Dermis blood vessel endothelial cell (primary cell): ENCODE measurements around the gene ADGRV1. TPM values are rescaled to one million over a fixed set of nuclear protein-coding genes. Genes with fewer than 3 reads are reported as not detected.
A peak's percentile ranks its signal among the peaks of the same experiment; 100 is the strongest.
"Not testable (repeated sequence)": the region's sequence is repeated elsewhere in the genome, so short reads cannot be mapped to it uniquely, and the experiment has no call there.

Experiments used
- DNase-seq: peaks from one replicate; pipeline ENCODE4 v3.0.0; 2010
- total RNA-seq: library from RNA; depleted of rRNA; stranded (reverse); fragments of >200 nt; gene quantifications from 2 replicates; pipeline ENCODE4 v1.2.3, GENCODE V29; 2014

Gene ADGRV1
- total RNA-seq, 1 donor from 2014 or later, result under 0.01 TPM

DNA sequence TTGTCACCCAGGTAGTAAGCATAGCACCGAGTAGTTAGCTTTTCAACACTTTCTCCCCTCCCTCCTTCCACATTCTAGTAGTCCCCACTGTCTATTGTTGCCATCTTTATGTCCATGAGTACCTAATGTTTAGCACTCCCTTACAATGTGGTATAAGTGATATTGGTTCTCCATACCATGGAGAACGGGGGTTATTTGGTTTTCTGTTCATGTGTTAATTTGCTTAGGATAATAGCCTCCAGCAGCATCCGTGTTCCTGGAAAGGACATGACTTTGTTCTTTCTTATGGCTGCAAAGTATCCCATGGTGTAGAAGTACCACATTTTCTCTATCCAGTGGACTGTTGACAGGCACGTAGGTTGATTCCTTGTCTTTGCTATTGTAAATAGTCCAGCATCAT lies 353.9 kb downstream of the ADGRV1 start:
- DNase-seq, result no peak

DNA sequence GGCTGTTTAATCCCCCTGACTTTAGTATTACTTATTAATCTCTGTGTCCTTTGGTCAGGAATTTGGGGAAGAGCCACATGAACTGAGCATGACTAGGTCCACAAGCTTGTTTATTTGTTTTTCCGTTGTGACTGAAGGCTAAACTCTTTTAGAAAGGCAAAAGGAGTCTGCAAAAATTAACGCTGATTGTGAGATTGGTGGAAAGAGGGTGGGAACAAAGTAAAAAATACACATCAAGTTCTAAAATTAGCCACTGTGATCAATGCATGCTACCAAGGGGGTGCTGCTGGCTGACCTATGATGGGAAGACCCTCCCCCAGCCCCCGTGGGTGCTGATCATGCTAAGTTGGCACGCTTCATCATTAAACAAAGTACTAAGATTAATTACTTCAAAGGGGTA lies 356.8 kb downstream of the ADGRV1 start:
- DNase-seq, result no peak

DNA sequence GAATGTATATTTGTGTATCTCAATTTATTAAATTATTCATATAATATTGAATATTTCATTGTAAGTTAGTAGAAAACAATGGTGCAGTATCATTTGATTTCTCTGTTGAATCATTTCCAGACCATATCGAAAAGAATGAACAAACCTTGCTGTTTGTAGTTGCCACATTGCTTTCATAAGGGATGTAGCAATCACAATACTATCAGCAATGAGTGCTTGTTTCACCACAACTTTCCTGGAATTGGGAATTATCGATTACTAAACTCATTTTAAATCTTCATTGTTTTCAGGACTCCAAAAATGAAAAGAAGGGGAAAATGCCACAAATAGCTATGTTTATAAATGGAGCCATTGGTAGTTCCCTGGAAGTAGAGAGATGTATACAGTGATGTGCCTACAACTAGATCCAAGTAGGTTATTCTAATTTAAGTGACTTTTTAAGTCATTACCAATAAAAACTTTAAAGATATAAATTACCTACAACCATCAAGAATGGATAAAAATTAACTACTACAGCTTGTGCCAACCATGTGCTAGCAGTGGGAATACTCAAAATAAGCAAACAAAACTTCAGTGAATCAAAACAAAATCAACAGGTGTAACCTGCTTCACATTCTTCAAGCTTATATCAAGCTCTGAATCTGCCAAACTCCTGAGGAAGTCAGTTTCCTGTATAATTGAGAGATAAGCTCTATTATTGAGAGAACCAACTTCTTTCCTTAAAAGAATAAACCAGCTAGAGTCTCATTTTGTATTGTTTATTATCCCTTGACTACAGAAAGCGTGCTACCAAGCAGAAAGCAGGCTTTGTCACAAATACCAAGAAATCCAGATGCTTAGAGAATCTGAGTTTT lies 358.6 kb downstream of the ADGRV1 start:
- peak; percentile 73 for DNase-seq

DNA sequence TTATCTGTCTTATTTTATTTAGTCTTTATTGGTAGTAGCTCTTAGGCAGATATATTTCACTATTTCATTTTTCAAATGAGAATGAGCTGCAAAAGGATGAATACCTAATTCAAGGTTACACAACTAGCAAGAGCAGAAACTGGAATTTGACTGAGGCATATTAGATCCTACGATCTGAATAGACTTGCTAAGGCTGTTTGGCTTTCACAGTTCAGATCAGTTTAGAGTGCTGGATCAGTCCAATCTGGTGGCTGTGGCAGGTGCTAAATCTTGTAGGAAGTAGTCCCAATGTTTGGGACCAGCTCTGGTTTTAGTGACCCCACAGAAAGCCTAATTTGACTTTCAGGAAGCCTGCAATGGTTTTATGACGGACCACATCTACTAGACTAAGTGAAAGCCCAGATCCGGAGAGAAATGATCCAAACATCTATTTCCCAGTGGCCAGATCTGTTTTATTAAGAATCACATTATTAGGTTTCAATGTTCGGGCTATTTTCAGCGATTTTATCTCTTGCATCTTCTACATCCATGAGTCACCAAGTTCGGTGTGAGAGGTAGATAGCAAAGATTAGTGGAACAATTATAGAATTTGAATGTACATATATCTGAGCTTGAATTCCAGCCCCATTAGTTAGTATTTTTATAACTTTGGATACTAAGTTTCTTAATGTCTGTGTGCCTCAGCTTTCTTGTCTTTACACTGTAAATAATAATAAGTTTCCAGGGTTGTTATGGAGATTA lies 359.5 kb downstream of the ADGRV1 start:
- no peak for DNase-seq

DNA sequence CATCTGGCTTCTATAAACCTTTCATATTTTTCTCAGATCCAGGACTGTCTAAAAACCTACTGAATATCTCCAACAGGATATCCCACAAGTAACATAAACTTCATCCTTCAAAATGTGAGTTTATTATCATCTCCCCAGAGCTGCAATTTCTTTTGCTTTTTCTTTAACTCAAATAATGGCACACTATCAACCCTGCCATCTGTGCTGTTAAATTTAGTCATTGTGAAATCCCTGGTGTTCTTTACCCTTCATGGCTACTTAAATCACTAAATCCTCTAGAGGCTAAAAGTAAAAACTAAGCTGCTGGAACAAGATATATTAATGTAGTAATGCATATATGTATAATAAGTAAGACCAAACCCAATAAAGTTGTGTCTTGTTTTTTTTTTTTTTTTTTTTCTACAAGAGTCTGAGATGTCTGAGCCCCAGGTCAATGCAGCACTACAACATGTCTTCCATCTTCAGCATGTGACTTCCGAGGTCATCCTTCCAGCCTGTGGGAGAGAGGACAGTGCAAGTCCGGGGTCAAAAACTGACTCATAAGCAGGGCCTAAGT lies 362.9 kb downstream of the ADGRV1 start:
- DNase-seq, result no peak

DNA sequence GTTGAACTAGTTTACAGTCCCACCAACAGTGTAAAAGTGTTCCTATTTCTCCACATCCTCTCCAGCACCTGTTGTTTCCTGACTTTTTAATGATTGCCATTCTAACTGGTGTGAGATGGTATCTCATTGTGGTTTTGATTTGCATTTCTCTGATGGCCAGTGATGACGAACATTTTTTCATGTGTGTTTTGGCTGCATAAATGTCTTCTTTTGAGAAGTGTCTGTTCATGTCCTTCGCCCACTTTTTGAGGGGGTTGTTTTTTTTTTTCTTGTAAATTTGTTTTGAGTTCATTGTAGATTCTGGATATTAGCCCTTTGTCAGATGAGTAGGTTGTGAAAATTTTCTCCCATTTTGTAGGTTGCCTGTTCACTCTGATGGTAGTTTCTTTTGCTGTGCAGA lies 365.6 kb downstream of the ADGRV1 start:
- DNase-seq, result not testable (repeated sequence)

DNA sequence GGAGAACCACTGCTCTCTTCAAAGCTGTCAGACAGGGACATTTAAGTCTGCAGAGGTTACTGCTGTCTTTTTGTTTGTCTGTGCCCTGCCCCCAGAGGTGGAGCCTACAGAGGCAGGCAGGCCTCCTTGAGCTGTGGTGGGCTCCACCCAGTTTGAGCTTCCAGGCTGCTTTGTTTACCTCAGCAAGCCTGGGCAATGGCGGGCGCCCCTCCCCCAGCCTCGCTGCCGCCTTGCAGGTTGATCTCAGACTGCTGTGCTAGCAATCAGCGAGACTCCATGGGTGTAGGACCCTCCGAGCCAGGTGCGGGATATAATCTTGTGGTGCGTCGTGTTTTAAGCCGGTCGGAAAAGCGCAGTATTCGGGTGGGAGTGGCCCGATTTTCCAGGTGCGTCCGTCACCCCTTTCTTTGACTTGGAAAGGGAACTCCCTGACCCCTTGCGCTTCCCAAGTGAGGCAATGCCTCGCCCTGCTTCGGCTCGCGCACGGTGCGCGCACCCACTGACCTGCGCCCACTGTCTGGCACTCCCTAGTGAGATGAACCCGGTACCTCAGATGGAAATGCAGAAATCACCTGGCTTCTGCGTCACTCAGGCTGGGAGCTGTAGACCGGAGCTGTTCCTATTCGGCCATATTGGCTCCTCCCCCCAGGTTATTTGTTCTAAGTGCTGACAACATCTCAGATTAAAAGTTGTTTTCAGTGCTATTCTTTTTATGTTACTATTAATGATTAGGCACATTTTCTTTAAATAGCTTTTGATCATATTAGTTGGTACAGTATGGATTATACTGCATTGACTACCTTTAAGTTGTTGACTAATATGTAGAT lies 370.6 kb downstream of the ADGRV1 start:
- not testable (repeated sequence) for DNase-seq

DNA sequence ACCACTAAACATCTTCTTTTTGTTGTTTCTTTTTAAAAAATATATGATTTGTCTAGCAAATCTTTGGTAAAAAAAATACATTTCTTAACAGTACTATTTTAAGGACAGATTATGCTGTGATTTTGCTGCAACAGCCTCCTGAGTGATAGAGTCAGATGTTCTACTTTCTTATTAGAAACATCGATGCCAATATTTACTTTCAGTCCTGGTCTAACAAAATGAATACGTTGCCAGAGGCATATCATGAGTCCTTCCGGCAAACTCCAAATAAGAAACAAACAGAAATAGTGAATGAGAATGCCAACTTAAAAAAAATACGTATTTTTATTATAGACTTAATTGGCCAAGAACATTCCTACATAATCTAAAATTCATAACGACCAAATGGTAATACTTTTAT lies 371.5 kb downstream of the ADGRV1 start:
- DNase-seq, result no peak

DNA sequence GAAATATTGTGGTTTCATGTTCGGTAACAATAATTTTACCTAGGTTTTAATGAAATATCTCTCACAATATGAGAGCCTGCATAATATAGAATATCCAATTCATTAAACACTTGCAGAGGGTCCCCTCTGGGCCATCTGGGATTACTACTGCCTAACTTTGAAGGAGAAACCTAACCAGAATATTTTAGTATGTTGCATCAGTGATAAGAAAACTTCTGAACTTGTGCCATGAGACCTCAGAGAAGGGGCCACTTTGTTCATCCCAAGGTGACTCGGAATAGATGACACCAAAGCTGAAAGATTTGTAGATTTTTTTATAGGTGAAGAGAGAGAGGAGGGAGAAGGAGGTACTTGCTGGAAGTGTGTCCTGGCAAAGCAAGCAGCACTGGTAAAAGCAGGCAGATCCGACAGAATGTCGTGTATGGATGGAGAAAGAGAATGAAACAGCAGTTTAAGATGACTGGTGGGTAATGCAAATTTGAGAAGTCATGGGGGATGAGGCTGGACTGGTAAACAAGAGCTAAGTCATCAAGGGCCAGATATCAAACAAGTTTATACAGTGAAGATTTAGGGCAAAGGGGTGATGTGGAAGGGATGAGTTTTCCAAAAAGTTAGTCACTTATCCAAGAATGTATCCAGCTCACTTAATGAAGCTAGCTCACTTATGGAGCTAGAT lies 372.3 kb downstream of the ADGRV1 start:
- no peak for DNase-seq

DNA sequence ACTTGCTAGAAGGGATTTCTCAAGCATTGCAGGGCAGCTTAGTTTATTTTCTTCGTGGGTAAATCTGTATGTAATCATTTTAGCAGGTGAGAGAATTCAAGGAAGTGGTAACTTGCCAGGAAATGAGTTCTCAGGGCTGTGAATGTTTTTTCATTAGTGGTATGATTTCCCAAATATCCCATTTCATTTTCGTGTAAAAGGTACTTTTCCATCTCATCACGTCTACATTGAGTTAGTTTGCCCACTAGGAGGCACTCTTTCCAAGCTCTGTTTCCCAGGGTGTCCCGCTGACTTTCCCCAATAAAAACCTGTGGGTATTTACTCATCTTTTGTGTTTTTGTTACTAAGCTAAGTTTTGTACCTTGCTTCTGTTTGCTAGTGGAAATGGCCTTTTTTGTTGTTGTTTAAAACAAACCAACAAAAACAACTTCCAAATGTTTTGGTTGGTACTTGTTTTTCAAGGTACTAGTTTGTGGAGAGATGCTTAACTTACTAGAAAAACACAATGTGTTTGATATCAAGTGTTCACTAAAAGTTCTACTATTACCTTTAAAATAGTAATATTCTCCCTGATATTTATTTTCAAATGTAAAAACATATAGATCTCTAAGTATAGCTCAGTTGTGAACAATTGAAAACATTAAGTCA lies 373.6 kb downstream of the ADGRV1 start:
- DNase-seq, result peak; percentile 91

DNA sequence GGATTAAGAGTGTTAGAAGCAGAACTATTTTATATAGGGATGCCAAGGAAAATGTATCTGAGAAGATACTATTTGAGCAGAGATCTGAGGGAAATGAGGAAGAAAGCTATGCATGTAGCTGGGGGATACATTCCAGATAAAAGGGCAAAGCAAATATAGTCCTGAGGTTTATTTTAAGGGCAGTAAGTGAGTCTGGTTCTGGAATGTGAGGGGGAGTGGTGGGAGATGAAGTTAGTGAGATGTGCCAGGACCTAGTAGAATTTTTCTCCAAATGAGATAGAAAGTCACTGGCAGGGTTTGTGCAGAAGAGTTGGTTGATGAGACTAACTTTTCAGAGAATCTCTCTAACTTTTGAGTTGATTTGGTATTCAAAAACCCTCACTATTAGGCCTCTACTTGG lies 374.7 kb downstream of the ADGRV1 start:
- DNase-seq, result no peak

DNA sequence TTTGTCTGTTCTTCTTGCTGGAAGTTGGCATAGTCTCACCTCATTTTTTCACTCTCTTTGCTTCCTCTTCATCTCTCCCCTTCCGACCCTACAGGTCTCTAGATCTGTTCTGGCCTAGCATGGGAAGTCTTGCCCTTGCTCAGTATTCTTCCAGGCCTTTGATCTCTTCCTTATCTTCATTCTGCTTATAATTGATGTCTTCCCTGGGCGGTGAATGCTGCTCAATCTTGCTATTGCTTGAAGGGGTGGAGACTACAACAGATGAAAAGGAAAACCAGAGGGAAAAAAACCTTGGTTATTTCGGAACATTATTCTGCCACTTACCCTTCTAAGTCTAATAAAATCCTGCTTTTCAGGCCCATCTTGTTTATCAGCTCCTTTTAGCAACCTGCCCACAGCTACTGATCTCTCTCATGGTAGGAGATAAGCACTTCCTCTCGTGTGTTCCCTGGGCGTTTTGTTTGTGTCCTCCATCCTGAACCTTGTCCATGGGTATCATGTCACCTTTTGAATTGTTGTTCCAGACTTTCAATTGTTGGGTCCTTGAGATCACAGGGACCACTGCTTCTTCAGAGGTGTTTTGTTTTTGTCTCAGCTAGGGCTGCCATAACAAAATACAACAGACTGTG lies 375.6 kb downstream of the ADGRV1 start:
- DNase-seq, result no peak

DNA sequence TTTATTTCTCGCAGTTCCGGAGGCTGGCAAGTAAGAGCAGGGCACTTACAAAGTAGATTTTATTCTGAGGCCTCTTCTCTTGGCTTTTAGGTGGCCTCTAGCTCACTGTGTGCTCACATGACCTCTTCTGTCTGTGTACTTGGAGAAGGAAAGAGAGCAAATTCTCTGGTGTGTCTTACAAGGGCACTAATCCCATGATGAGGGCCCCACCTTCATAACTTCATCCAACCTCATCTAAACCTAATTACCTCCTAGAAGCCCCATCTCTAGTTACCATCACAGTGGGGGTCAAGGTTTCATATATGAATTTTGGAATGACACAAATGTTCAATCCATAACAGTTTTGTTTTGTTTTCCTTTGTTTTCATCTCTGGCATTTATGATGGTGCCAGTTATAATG lies 376.1 kb downstream of the ADGRV1 start:
- DNase-seq, result no peak

DNA sequence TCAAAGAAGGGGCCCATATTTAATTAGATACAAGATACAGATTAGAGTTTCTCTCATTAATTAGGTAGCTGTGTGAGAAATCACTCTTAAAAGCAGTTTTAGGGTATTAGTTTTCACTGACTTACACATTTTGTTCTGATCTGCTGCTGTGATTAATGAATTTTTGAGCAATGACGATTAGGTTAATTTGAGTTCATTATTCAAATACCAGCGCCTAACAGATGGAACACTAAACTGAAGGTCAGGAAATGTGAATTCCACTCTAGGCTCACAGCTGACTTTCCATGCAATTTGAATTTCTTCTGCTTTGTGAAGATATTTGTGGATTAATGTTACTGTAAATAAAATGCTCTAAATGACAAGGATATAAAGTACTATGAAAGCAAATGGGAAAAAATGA lies 380.6 kb downstream of the ADGRV1 start:
- DNase-seq, result peak; percentile 54

DNA sequence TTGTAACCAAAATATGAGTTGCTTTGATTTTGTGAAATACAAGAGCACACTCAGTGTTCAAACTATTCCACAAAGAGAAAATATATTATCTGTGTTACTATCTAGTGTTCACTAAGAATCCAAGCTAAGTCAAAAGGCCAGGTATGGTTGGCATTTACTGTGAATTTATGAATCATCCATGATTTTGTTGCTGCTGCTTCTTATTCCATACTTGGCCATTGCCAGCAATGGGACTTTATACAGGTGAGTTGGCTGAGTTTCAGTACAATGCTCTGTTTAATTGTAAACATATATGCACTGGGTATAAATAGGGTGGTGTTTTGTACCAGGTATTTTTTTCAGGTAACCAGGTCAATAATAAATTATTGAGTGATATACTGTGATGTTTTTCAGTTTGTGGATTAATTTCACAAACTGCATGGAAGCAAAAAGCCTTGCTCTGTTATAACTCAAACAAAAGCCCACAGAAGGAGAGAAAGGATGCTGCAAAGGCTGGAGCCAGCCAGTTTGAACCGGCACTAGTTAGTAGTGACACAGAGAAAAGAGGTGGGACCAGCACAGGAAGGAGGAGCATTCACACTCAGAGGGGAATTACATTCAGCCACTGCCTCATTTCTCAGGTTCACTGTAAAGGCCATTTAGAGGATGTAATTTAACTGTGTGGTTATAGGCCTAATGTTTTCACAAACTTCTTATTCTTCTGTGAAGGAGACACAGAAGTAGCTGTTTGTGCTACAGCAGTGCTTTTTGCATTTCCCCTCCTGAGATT lies 381.8 kb downstream of the ADGRV1 start:
- DNase-seq, result peak; percentile 32

DNA sequence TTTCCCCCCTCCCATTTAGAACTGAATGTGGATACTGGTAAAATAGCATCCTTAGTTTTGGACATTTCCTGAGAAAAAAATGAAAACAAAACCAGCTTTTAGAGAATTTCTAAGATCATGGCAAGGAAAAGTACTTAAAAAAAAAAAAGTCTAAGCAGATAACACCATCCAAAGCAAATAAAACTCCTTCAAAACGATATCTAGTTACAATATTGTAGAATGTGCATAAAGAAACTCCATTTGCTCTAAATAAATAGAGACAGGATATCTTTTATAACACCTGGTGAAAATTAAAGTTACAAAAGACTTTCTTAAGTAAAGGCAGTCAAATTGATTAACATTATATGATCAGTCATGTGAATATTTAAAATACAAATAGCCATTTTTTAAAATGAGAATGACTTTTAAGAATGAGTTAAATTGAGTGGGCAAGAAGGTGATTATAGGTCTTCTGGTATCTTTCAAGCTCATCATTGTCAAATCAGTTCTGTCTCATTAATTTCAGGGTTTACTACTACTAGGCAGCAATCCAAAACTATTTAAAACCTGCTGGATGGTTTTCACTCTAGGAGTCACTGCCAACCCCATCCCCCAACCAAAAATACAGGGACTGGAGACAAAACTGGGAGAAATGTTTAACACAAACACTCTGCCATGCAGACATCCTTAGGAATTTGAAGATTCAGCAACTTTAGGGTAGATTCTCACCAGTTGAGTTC lies 382.6 kb downstream of the ADGRV1 start:
- DNase-seq, result no peak

DNA sequence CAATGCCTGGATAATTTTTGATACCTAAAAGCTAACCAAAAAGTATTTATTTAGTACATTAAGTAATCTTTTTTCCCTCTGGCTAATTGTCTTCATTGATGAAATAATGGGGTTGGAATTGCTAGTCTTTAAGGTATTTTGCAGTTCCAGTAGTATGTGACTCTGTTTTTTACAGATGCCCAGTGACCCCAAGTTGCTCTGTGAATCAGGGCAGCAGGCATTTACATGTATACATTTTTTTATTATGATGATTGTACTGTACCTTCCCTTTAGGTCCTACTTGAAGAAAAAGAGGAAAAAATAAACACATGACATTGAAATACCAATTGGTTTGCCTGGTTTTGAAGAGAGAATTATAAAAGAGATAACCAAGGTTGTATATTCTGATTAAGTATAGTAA lies 385.5 kb downstream of the ADGRV1 start:
- DNase-seq, result no peak

DNA sequence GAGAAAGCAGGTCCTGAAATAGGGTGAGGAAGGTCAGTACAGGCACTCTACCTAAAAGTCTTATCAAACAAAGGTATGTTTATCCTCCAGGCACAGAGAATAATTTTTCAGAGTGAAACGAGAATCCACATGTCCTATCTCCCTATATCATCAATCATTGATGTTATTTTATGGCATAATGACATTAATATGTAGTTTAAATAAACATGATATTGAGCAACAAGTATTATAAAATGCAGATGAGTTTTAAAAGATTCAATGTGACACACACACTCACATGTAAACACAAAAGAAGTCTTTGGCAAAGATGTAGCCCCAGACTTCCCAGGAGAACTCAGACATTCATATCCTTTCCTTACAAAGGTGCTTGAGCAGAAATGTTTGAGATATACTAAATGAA lies 389.1 kb downstream of the ADGRV1 start:
- no peak for DNase-seq

DNA sequence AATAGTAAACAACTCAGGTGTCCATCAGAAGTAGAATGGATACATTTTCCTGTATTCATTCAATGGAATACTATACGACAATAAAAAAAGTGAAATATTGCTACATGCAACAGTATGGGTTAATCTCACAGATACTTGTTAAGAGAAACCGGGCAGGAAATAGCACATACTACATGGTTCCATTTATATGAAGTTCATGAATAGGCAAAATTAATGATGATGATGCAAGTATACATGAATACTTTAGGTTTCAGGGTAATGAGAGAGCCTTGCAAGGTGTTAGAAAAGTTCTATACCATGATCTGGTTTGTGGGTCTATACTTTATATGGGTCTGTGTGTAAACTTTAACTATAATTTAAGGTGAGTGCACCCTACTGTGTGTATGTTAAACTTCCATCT lies 390.4 kb downstream of the ADGRV1 start:
- DNase-seq, result no peak
